GM18858 (cell line): ENCODE data around the gene THAP2.
A peak's percentile ranks its signal among the peaks of the same experiment; 100 is the strongest.
"Not testable (repeated sequence)": the region's sequence is repeated elsewhere in the genome, so short reads cannot be mapped to it uniquely, and the experiment has no call there.

Experiments
- ATAC-seq: cut with Tn5 transposase; IDR thresholded peaks from one replicate; pipeline ENCODE4 v1.9.1; 2021; ENCODE audit not compliant: unreplicated experiment

Gene THAP2

DNA sequence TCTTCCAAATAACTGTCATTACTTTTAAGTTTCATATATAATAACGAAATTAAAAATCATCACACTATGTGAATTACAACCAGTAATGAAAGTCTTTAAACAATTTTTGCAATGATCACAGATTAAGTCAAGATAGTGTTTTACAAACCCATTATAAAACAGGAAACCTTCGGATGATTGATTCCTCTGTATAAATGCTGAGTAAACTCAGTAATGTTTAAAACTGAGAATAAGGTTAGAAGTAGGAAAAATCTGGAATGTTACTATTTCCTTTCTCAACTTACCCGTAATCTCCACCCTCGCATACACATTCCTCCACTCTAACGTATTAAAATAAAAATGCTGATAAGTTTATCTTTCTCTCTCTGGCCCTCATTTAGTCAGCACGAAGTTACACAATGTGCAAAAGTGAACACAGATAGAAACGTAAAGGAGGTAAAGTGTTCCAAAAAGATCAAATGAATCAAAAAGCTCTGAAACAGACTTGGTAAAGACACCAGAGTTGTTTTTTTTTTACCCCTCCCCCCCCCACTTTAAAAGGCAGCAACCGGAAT lies 2.0 kb upstream of the THAP2 start:
- no peak for ATAC-seq

- peak; percentile 20 for ATAC-seq
Measured at GRCh38 chr12:71662849-71663560, 1.1 kb upstream of the THAP2 start.

GRCh38 chr12:71664411-71665089 lies 449 bp downstream of the THAP2 start:
- ATAC-seq, result no peak

DNA sequence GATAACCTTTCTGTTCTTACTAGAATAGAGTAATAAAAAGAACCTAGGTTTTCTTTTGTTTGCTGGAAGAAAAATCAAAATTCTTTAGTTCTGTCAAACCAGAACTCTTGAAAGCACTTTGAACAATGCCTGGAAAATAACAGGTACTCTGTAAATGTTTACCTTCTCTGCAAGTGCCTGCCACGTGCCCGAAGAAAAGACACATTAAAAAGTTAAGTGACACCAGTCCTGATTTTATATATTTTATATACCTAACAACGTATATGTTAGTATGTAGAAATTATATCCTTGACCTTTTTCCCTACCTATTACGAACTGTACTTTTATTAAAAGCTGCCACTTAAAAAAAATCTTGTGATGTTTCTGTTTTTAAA lies 976 bp downstream of the THAP2 start:
- no peak for ATAC-seq

DNA sequence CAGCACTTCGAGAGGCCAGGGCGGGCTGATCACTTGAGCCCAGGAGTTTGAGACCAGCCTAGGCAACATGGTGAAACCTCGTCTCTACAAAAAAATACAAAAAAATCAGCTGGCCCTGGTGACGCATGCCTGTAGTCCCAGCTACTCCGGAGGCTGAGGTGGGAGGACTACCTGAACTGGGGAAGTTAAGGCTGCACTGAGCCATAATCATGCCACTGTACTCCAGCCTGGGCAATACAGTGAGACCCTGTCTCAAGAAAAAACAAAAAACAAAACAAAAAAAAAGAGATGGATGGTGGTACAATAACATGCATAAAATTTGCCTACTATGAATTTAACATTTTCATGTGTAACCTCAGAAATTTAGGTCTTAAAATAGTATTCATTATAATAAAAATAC lies 2.2 kb downstream of the THAP2 start:
- no peak for ATAC-seq

- no peak for ATAC-seq
Measured at GRCh38 chr12:71671311-71671710, 7.2 kb downstream of the THAP2 start.

DNA sequence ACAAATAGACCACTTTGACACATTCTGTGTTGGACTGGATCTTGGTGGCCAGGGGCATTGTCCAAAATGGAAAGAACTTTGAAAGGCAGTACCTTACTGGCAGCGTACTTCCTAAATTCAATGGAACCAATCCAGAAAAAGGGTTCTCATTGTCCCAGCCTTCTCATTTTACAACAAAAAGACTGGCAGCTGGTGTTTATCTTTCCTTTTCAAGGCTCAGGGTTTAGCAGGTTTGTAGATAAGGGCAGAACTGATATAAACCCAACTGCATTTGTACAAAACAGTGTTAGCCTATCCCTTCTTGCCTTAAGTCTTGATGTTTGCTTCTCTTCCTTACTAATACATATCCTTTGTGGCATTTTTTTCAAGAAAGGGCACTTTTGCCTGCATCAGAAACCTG lies 7.7 kb downstream of the THAP2 start:
- ATAC-seq, result no peak

- no peak for ATAC-seq
Measured at GRCh38 chr12:71682466-71682865, 18.4 kb downstream of the THAP2 start.

DNA sequence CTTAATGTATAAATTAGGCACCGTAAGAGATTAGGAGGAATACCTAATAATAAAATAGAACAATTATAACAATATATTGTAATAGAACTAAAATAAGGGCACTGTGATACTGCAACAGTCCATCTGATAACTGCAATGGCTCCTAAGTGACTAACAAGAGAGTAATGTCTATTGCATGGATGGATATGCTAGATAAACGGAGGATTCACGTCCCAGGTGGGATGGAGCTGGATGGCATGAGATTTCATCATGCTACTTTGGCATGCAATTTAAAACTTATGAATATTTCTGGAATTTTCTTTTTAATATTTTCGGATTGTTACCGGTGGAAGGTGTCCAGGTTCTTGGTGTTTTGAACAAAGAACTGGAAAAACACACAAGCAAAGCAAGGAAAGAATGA lies 19.5 kb downstream of the THAP2 start:
- ATAC-seq, result no peak

DNA sequence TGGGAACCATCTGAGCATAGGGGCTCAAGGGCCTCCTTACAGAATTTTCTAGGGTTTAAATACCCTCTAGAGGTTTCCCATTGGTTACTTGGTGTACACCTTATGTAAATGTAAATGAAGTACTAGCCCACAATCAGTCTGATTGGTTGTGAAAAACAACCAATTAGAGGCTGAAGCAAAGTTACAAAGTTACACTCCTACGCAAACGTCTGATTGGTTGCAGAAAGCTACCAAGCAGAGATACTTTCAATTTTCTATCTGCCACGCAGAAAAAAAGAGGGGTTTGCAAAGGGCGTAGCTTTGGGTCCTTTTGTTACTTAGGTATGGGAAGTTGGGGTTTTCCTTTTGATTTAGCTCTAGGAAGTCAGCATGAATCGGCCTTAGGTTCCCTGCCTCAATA lies 20.0 kb downstream of the THAP2 start:
- no peak for ATAC-seq

GRCh38 chr12:71685312-71685906 lies 21.3 kb downstream of the THAP2 start:
- no peak for ATAC-seq

DNA sequence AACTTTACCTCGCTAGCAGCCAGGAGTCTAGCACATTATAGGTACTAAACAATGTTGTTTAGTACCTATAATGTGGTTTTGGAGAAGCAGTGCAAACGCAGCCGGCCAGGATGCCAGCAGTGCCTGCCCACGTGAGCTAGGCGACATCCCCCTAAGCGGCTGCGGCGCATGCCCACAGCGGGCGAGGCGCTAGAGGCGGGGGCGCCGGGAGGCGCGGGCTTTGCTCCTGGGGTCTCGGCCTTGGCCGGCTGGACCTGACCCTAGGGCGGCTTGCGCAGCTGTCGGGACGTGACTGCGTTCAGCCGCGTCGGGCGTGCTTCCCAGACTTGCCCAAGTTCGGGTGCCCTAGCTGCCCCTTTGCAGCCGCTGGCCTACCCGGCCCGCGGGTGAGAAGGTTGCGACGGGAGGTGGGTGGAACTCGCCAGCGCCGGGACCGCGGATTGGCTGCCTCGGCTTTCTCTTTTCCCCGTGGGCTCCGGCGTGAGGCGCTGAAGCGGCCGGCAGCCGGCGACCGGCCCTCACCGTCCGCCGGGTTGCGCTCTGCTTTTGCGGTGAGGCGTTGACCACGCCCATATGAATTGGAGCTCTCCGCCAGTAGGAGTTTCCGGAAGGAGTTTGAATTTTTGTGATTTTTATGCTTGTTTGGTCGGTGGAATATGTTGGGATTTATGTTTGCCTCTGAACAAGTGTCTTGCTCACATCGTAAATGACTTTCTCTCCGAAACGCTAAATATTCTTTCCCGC lies 22.0 kb downstream of the THAP2 start, which contains the start of gene TMEM19:
TMEM19 (plus strand) TSS at position 169 of the 744 bp plus-strand sequence. CDS start 599 bp downstream, outside the sequence.
- ATAC-seq, result peak; percentile 70

DNA sequence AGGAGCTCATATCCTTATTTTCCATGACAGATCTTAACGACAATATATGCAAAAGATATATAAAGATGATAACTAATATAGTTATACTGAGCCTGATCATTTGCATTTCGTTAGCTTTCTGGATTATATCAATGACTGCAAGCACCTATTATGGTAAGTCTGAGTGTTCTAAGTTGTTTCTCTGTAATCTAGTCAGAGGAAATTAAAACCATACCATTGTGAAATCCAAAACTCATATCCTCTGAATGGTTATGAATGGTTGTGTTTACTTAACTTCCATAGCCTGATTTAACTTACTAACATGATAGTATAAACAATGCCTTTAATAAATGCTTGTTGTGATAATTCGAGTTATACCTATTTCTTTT lies 22.5 kb downstream of the THAP2 start:
- ATAC-seq, result no peak

GRCh38 chr12:71687172-71687571 lies 23.1 kb downstream of the THAP2 start:
- ATAC-seq, result not testable (repeated sequence)

DNA sequence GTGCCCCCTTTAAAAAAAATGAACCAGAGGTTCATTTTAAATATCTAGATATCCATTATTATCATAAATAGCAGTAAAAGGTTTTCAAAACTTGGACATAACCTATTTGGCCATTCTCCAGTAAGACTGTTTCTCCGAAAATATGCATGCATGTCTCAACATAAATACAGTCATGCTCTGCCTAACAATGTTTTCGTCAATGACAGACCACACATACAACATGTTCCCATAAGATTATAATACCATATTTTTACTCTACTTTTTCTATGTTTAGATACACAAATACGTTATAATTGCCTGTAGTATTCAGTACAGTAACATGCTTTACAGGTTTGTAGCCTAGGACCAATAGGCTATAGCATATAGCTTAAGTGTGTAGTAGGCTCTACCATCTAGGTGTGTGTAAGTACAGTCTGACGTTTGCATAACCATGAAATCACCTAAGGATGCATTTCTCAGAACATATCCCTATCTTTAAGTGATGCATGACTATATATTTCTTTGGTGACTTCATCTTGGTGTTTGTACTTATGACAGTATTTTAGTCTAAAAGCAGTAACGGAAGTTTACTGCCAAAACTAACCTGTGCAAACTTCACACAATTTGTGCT lies 25.0 kb downstream of the THAP2 start:
- ATAC-seq, result no peak

DNA sequence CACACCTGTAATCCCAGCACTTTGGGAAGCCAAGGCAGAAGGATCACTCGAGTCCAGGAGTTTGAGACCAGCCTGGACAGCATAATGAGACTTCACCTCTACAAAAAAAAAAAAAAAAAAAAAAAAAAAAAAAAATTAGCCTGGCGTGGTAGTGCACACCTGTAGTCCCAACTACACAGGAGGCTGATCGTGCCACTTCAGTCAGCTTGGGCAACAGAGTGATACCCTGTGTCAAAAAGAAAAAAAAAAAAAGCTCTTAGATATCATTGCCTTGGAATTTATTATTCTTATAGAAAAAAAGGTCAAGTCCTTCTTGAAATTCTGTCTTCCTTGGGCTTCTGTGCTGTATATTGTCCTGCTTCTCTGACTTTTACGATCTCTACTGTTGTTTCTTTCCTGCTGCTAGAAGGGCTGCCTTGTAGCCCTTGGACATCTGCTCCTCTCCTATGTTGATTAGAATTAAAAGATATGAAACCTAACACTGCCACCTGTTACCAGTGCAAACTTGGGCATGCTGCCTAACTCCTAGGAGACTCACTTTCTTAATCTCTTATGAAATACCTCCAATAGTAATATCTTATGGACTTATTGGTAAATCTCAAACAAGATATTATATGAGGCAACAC lies 27.5 kb downstream of the THAP2 start:
- ATAC-seq, result no peak

DNA sequence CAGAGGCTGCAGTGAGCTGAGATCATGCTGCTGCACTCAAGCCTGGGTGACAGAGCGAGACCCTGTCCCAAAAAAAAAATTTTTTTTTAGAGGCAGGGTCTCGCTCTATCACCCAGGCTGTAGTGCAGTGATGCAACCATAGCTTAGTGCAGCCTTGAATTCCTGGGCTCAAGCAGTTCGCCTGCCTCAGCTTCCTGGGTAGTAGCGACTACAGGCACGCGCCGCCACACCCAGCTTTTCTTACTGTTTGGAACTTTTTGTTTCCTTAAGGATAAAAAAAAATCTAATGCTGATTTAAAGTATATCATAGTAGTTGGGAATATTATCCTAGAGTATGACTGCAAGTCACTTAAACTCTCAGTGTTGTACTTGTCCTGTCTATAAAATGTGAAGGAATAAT lies 29.0 kb downstream of the THAP2 start:
- ATAC-seq, result no peak

DNA sequence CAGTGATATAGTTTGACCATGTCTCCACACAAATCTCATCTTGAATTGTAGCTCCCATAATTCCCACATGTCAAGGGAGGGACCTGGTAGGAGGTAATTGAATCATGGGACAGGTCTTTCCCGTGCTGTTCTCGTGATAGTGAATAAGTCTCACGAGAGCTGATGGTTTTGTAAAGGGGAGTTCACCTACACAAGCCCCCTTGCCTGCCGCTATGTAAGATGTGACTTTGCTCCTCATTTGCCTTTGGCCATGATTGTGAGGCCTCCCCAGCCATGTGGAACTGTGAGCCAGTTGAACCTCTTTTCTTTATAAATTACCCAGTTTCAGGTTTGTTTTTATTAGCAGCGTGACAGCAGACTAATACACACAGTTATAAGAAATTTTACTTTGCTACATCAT lies 29.6 kb downstream of the THAP2 start:
- peak; percentile 1 for ATAC-seq

GRCh38 chr12:71694099-71694820 lies 30.2 kb downstream of the THAP2 start:
- ATAC-seq, result peak; percentile 94

GRCh38 chr12:71695782-71696181 lies 31.7 kb downstream of the THAP2 start:
- no peak for ATAC-seq
